ACC112 (cell line): ENCODE results near the gene RWDD4.

Experiments used
- H2AFZ ChIP-seq: fragments of 200-600 bp; sonication (generic); one replicate; pipeline ENCODE4 v1.6.0; 2017; ENCODE audit warnings: antibody characterized with exemption, low read length; ENCODE audit not compliant: unreplicated experiment
- H3K27ac ChIP-seq: fragments of 200-600 bp; sonication (generic); 2 replicates; pipeline ENCODE4 v1.5.1; 2014; ENCODE audit warnings: low read depth, mild to moderate bottlenecking, antibody characterized with exemption, low read length, moderate library complexity
- H3K27me3 ChIP-seq: fragments of 200-600 bp; sonication (generic); 2 replicates; pipeline ENCODE4 v1.6.1; 2014; ENCODE audit warnings: mild to moderate bottlenecking, antibody characterized with exemption, low read length, moderate library complexity, mixed read lengths; ENCODE audit not compliant: insufficient read depth
- H3K36me3 ChIP-seq: fragments of 200-600 bp; sonication (generic); 2 replicates; pipeline ENCODE4 v1.6.1; 2016; ENCODE audit warnings: mild to moderate bottlenecking, antibody characterized with exemption, low read length, moderate library complexity, mixed read lengths; ENCODE audit not compliant: insufficient read depth
- H3K4me1 ChIP-seq: fragments of 200-600 bp; sonication (generic); one replicate; pipeline ENCODE4 v1.6.1; 2016; ENCODE audit warnings: low read length, mixed read lengths; ENCODE audit not compliant: insufficient read depth, unreplicated experiment, control insufficient read depth
- H3K4me3 ChIP-seq: fragments of 200-600 bp; sonication (generic); 2 replicates; pipeline ENCODE4 v1.5.1; 2014; ENCODE audit warnings: mild to moderate bottlenecking, low read depth, low read length
- H3K79me2 ChIP-seq: fragments of 200-600 bp; sonication (generic); one replicate; pipeline ENCODE4 v1.6.0; 2016; ENCODE audit warnings: low read length; ENCODE audit not compliant: control insufficient read depth, unreplicated experiment, insufficient read depth

Gene RWDD4

DNA sequence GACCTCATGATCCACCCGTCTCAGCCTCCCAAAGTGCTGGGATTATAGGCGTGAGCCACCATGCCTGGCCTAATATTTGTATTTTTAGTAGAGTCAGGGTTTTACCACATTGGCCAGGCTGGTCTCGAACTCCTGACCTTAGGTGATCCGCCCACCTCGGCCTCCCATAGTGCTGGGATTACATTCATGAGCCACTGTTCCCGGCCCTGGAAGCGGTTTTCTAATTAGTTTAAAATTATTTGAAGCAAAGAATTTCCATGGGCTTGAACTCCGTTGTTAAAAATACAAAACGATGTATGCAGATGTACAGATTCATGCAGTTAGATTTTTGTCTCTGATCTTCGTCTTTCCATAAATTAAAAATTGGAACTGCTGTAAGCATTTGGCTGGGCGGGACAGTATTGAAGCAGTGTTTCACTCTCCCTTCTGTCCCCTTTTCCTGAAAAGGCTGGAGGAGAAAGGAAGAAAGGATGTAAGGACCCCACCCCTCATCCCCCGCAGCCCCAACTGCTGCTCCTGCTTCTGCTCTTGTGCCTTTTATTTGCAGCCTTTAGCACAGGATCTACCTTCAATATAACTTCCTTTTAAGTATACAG lies 12.1 kb upstream of the RWDD4 start:
- Histone ChIP-seq H3K36me3 (peaks cover 30% of the 10 kb centered on the region), H3K27me3 (no peaks in the 10 kb centered on the region), H3K4me1 (no peaks in the 10 kb centered on the region), H3K79me2 (no peaks in the 10 kb centered on the region), H3K4me3 (no peak overlapping the region), H2AFZ (no peak overlapping the region), H3K27ac (no peak overlapping the region)

DNA sequence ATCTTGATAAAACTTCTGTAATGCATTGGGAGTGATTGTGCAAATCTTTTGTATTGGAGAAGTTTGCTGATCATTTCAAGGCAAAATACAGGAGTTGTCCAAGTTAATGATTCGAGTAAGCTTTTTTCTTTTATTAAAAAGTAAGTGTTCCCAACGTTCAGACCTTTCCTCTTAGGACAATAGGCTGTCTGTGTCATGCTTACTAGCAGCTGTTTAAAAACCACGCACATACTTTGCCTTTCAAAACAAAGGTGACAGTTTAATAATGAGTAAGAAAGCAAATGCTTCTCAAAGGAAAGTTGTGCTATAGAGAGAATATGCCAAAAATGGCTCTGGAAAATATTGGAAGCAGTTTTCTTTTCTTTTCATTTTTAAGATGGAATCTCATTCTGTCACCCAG lies 11.3 kb upstream of the RWDD4 start:
- no peaks in the 10 kb centered on the region for H3K27me3 ChIP-seq
- H3K36me3 ChIP-seq = peaks cover 38% of the 10 kb centered on the region
- H3K27ac ChIP-seq = no peak overlapping the region
- no peak overlapping the region for H2AFZ ChIP-seq
- peaks cover 4% of the 10 kb centered on the region for H3K79me2 ChIP-seq
- H3K4me1 ChIP-seq = no peaks in the 10 kb centered on the region
- no peak overlapping the region for H3K4me3 ChIP-seq

DNA sequence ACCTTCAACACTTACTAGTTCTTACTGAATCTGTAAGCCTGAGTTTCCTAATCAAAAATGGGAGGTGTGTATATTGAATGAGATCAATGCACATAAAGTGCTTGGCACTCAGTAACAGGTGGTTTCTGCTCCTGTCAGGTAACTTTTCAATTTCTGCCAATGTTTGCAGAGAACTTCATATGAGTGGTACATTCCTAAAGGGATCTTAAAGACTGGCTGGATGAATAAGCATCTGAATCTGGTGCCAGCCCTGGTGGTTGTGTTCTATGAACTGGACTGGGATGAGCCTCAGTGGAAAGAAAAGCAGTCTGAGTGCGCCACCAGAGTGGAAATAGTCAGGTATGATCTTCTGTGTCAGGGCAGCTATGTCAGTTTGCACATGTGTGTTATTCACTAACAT lies 7.1 kb upstream of the RWDD4 start:
- no peak overlapping the region for H3K27ac ChIP-seq
- H3K36me3 ChIP-seq = peaks cover 43% of the 10 kb centered on the region
- H3K79me2 ChIP-seq = peaks cover 18% of the 10 kb centered on the region
- no peaks in the 10 kb centered on the region for H3K4me1 ChIP-seq
- H2AFZ ChIP-seq = no peak overlapping the region
- no peak overlapping the region for H3K4me3 ChIP-seq
- H3K27me3 ChIP-seq = no peaks in the 10 kb centered on the region

- H3K36me3 ChIP-seq = peaks cover 13% of the 10 kb centered on the region
- peak overlapping the region; percentile 99 for H3K4me3 ChIP-seq
- peak overlapping the region; percentile 93 for H2AFZ ChIP-seq
- peak overlapping the region; percentile 62 for H3K27ac ChIP-seq
- peaks cover 11% of the 10 kb centered on the region for H3K4me1 ChIP-seq
- H3K79me2 ChIP-seq = peaks cover 59% of the 10 kb centered on the region
- no peaks in the 10 kb centered on the region for H3K27me3 ChIP-seq
Measured at GRCh38 chr4:183659872-183660242, 872 bp upstream of the RWDD4 start.

GRCh38 chr4:183658362-183659028 lies 490 bp downstream of the RWDD4 start:
- Histone ChIP-seq H3K4me3 (peak overlapping the region; percentile 99), H3K27me3 (no peaks in the 10 kb centered on the region), H3K4me1 (peaks cover 11% of the 10 kb centered on the region), H3K79me2 (peaks cover 54% of the 10 kb centered on the region), H2AFZ (peak overlapping the region; percentile 73), H3K27ac (peak overlapping the region; percentile 62; the same call in 1 of the 2 replicates), H3K36me3 (peaks cover 9% of the 10 kb centered on the region; the same call in 1 of the 2 replicates)

DNA sequence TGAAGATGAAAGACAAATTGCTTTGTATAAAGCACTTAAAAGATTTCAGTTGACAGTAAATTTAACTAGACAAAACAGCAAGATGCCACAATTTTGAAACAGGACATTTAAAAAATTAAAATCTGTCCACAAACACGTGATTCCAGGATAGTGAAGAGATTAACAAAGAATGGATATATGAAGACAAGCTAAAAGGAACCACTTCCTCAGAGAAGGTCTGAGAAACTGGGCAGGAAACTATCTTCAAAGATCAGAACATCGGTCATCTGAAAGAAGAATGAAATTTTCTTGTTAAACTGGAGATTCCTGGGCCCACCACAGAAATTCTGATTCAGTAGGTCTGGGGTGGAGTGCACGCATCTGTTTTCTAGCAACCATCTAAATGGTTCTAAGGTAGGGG lies 1.4 kb downstream of the RWDD4 start:
- H3K79me2 ChIP-seq = peaks cover 54% of the 10 kb centered on the region
- H3K4me3 ChIP-seq = peak overlapping the region; percentile 99
- H2AFZ ChIP-seq = peak overlapping the region; percentile 33
- peaks cover 11% of the 10 kb centered on the region for H3K4me1 ChIP-seq
- peaks cover 11% of the 10 kb centered on the region; the same call in 1 of the 2 replicates for H3K36me3 ChIP-seq
- H3K27ac ChIP-seq = no peak overlapping the region
- no peaks in the 10 kb centered on the region for H3K27me3 ChIP-seq

DNA sequence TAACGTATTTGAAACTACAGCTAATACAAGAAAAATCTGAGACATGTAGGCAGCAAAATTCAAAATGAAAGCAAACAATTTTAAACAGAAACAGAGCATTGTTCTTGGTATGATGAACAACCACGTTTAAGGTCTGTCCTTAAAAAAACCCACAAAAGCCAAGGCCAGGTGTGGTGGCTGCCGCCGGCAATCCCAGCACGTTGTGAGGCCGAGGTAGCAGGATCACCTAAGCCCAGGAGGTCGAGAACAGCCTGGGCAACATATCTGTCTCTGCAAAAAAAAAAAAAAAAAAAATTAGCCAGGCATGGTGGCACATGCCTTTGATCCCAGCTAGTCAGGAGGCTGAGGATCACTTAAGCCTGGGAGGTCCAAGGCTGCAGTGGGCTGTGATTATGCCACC lies 13.7 kb downstream of the RWDD4 start:
- Histone ChIP-seq H3K27me3 (no peaks in the 10 kb centered on the region), H3K27ac (no peak overlapping the region), H3K4me3 (no peak overlapping the region)

GRCh38 chr4:183639291-183639690 lies 19.7 kb downstream of the RWDD4 start:
- no peak overlapping the region for H2AFZ ChIP-seq
- H3K27me3 ChIP-seq = no peaks in the 10 kb centered on the region
- H3K4me3 ChIP-seq = no peak overlapping the region
- H3K4me1 ChIP-seq = peaks cover 25% of the 10 kb centered on the region
- H3K79me2 ChIP-seq = no peaks in the 10 kb centered on the region
- 0 out of 2 replicates have a peak, but pooled peaks cover 3% of the 10 kb centered on the region for H3K36me3 ChIP-seq
- no peak overlapping the region for H3K27ac ChIP-seq

More for the DNA sequence above, 13.7 kb downstream of the RWDD4 start:
- peaks cover 8% of the 10 kb centered on the region for H3K36me3 ChIP-seq
- no peaks in the 10 kb centered on the region for H3K79me2 ChIP-seq
- H3K4me1 ChIP-seq = no peaks in the 10 kb centered on the region
- no peak overlapping the region for H2AFZ ChIP-seq

DNA sequence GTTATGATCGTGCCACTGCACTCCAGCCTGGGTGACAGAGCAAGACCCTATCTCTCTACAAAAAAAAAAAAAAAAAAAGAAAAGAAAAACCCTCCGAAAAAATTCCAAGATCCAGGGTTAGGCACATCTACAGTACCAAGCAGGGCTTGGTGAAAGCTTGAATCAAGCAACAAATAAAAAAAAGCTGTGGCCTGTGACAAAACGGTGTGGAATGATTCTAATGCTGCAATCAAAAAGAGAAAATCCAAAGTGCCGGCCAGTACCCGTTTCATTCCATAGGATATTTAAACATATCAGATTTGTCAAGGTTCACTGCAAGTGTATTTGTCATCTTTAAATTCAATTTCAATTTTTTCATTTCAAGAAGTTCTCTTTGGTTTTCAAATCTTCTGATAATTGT lies 20.5 kb downstream of the RWDD4 start:
- H3K27ac ChIP-seq = no peak overlapping the region; the same call in 1 of the 2 replicates
- H3K79me2 ChIP-seq = no peaks in the 10 kb centered on the region

DNA sequence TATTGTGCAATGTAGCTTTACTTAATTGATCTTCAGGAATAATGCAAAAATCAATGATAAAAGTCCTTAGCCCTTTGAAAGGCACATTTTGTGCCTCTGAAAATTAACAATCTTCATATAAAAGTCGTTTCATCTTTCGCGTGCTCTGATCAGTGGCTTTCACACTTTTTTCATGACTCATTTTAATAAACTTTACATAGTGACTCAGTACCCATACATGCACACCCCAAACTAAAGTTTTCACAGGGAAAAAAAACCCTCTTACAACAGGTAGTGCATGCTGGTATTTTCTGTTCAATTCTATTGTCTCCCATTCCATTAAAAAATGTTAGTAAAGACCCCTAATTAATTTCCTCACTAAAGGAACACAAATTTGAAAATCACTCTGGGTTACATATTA lies 21.5 kb downstream of the RWDD4 start:
- Histone ChIP-seq H3K27ac (peak overlapping the region; percentile 21; the same call in 1 of the 2 replicates), H3K36me3 (0 out of 2 replicates have a peak, but pooled peaks cover 3% of the 10 kb centered on the region), H2AFZ (no peak overlapping the region), H3K4me1 (peaks cover 25% of the 10 kb centered on the region), H3K27me3 (no peaks in the 10 kb centered on the region), H3K4me3 (no peak overlapping the region), H3K79me2 (no peaks in the 10 kb centered on the region)

More for the DNA sequence above, 20.5 kb downstream of the RWDD4 start:
- H3K4me3 ChIP-seq = no peak overlapping the region
- H3K36me3 ChIP-seq = 0 out of 2 replicates have a peak, but pooled peaks cover 3% of the 10 kb centered on the region
- no peaks in the 10 kb centered on the region for H3K27me3 ChIP-seq
- H2AFZ ChIP-seq = no peak overlapping the region
- H3K4me1 ChIP-seq = peaks cover 25% of the 10 kb centered on the region

- Histone ChIP-seq H3K27ac (peak overlapping the region; percentile 21; the same call in 1 of the 2 replicates), H3K27me3 (no peaks in the 10 kb centered on the region), H3K79me2 (no peaks in the 10 kb centered on the region), H3K36me3 (0 out of 2 replicates have a peak, but pooled peaks cover 3% of the 10 kb centered on the region), H3K4me1 (peaks cover 25% of the 10 kb centered on the region), H3K4me3 (no peak overlapping the region), H2AFZ (no peak overlapping the region)
Measured at GRCh38 chr4:183636923-183637322, 22.1 kb downstream of the RWDD4 start.
